HG02885 (cell line): ENCODE data around the gene GLB1L2.

ENCODE experiments used
- ATAC-seq: cut with Tn5 transposase; IDR thresholded peaks from one replicate; pipeline ENCODE4 v1.9.1; 2021; ENCODE audit warnings: mild to moderate bottlenecking; ENCODE audit not compliant: unreplicated experiment, poor library complexity

Gene GLB1L2

GRCh38 chr11:134380785-134381184, 49.0 kb downstream of the GLB1L2 start:
- no peak for ATAC-seq

GRCh38 chr11:134382257-134382656, 50.5 kb downstream of the GLB1L2 start:
- ATAC-seq, result no peak

GRCh38 chr11:134382830-134383229, 51.0 kb downstream of the GLB1L2 start:
- ATAC-seq, result no peak

- ATAC-seq, result no peak
These were observed 51.9 kb downstream of the GLB1L2 start for GRCh38 chr11:134383576-134384221.

- ATAC-seq, result no peak
These were observed 52.6 kb downstream of the GLB1L2 start for GRCh38 chr11:134384406-134384805.

- ATAC-seq, result no peak
These were observed 53.4 kb downstream of the GLB1L2 start for GRCh38 chr11:134385171-134385570.

- no peak for ATAC-seq
These were observed 54.2 kb downstream of the GLB1L2 start for GRCh38 chr11:134385774-134386565.

- no peak for ATAC-seq
These were observed 55.2 kb downstream of the GLB1L2 start for GRCh38 chr11:134386945-134387344.

- no peak for ATAC-seq
These were observed 55.7 kb downstream of the GLB1L2 start for GRCh38 chr11:134387501-134387900.

- ATAC-seq, result no peak
These were observed 56.8 kb downstream of the GLB1L2 start for GRCh38 chr11:134388590-134388989.

GRCh38 chr11:134389464-134390180, 57.8 kb downstream of the GLB1L2 start:
- no peak for ATAC-seq

- no peak for ATAC-seq
These were observed 59.1 kb downstream of the GLB1L2 start for GRCh38 chr11:134390706-134391569.

- no peak for ATAC-seq
These were observed 59.9 kb downstream of the GLB1L2 start for GRCh38 chr11:134391656-134392055.

GRCh38 chr11:134392953-134393615, 61.3 kb downstream of the GLB1L2 start:
- no peak for ATAC-seq

- ATAC-seq, result no peak
These were observed 61.9 kb downstream of the GLB1L2 start for GRCh38 chr11:134393638-134394037.

- no peak for ATAC-seq
These were observed 62.5 kb downstream of the GLB1L2 start for GRCh38 chr11:134394311-134394710.

GRCh38 chr11:134395002-134395401, 63.2 kb downstream of the GLB1L2 start:
- no peak for ATAC-seq

- no peak for ATAC-seq
These were observed 65.7 kb downstream of the GLB1L2 start for GRCh38 chr11:134397304-134398078.

- no peak for ATAC-seq
These were observed 66.3 kb downstream of the GLB1L2 start for GRCh38 chr11:134398079-134398444.
